GM19025 (cell line): ENCODE results near the gene OR2T29.
"Not testable (repeated sequence)": the region's sequence is repeated elsewhere in the genome, so short reads cannot be mapped to it uniquely, and the experiment has no call there.

Experiments used
- ATAC-seq: cut with Tn5 transposase; IDR thresholded peaks from one replicate; pipeline ENCODE4 v1.9.1; 2021; ENCODE audit warnings: mild to moderate bottlenecking, low read depth, moderate library complexity; ENCODE audit not compliant: unreplicated experiment

OR2T29 gene, protein sequence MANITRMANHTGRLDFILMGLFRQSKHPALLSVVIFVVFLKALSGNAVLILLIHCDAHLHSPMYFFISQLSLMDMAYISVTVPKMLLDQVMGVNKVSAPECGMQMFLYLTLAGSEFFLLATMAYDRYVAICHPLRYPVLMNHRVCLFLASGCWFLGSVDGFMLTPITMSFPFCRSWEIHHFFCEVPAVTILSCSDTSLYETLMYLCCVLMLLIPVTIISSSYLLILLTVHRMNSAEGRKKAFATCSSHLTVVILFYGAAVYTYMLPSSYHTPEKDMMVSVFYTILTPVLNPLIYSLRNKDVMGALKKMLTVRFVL

DNA sequence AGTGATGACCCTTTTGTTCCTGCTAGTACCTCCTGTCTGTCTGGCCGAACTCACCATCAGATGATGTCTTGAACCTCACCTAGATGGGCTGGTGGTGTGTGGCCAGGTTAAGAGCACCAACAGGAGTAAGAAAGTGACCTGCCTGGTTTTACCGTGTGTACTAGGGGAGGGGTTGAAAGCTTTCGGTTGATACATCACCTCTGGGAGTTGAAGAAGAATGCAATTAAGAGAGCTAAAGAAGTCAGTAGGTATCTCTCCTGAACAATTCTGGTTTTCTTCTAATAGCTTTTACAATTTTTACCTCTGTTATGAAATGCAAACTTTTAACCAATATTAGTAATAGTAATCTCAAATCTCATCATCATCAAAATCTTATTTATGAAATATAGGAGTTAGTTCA lies at the start of gene OR2T29:
OR2T29 (minus strand) TSS at position 101 of the 400 bp plus-strand sequence. CDS start 3,281 bp downstream, outside the sequence.
- ATAC-seq: not testable (repeated sequence)

- no peak for ATAC-seq
Measured at GRCh38 chr1:248611883-248612414, 49.4 kb upstream of the OR2T29 start.

DNA sequence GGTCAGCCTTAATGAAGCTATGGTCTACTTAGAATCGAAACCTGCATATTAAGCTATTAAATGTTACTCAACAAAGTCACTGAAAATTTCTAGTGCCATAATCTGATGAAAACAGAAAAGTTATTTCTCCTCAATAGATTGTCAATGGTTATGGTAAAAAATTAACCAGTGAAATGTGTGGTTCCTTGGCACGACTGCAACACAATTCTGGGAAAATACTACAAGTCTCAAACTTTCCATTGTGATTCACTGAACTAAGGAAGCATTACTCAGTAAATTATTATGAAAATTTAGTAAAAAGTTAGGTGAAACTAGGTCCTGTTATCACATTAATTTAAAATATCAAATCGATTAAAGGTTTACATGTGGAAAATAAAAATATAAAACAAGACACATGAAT lies 47.7 kb upstream of the OR2T29 start:
- no peak for ATAC-seq

GRCh38 chr1:248599396-248599795 lies 36.8 kb upstream of the OR2T29 start:
- ATAC-seq: no peak

GRCh38 chr1:248597589-248597988 lies 35.0 kb upstream of the OR2T29 start, which contains the start of gene OR2T10:
OR2T10 (minus strand) TSS chr1:248597700; CDS start chr1:248593768, 3,932 bp downstream.
- ATAC-seq: no peak

- no peak for ATAC-seq
Measured at GRCh38 chr1:248596615-248597014, 34.0 kb upstream of the OR2T29 start.

DNA sequence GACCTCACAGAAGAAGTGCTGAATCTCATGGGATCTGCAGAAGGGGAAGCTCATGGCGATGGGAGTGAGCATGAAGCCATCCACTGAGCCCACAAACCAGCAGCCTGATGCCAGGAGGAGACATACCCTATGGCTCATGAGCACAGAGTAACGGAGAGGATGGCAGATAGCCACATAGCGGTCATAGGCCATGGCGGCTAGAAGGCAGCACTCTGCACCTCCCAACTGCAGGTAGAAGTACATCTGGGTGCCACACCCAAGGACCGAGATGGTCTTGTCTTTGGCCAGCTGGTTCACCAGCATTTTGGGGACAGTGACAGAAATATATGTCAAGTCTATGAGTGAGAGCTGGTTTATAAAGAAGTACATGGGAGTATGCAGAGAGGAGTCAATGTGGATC lies 30.7 kb upstream of the OR2T29 start:
- ATAC-seq: no peak

- no peak for ATAC-seq
Measured at GRCh38 chr1:248592655-248593054, 30.1 kb upstream of the OR2T29 start.

DNA sequence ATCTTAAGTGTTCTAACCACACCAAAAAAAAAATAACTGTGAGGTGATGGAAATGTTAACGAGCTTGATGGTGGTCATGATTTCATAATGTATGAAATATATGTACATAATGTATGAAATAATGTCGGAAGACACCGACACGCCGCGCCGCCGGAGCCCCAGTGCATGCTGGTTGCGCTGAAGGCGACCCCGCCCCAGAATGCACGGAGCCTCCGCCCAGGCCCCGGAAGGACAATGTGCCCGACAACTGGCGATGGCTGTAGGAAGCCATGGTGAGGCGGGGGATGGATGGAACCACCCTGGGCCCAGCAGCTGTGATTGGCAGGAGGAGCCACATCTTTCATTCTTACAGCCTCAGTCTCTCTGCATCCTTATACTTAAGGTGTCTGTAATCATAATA lies 27.5 kb upstream of the OR2T29 start:
- no peak for ATAC-seq

DNA sequence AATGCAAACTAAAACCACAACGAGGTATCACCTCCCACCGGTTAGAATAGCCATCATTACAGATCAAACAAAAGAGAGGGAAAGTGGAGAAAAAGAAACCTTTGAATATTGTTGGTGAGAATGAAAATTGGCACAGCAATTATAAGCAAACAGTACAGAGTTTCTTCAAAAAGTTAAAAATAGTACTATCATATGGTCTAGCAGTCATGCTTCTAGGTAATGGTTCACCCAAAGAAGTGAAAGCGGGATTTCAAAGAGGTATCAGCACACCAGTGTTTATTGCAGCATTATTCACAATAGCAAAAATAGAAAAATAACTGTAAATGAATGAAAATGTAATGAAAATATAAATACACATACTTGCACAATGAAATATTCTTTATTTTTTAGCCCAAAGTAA lies 26.8 kb upstream of the OR2T29 start:
- ATAC-seq: no peak

DNA sequence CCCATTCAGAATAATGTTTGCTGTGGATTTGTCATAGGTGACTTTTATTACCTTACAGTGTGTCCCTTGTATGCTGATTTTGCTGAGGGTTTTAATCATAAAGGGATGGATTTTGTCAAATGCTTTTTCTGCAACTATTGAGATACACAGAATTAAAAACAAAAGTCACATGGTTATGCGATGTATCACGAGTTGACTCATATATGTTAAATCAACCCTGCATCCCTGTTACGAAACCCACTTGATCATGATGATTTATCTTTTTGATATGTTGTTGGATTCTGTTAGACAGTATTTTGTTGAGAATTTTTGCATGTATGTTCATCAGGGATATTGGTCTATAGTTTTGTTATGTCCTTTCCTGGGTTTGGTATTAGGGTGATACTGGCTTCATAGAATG lies 22.7 kb upstream of the OR2T29 start:
- no peak for ATAC-seq

DNA sequence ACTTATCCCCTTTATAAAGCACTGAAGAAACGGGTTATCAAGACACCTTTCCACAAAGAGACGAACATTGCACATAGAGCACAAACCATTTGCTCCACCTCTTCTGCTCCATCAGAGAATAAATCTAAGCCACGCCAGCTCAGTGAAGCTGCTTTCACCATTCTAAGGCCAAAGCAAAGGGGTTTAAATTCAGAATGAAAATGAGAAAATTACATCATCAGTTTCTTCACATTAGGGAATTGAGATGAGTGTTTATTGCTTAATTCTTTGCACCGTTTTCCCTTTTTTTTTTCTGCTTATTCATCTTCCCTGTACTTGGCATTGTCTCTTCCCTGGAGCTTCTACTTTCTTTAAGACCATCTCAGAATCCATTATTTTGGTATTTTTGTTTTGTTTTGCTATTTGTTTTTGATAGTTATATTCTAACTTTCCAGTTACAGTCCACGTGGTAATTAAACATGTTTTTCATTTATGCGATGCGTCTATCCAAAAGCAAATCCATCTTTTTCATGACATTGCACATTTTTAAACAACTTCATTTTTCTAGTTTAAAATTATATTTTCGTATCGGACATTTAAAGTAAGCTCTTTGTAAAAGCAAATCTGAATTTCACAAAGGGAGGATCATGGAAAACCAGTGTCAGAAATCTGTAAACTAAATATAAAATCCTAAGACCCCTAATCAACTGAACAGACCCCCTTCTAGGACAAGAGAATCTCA lies 13.8 kb upstream of the OR2T29 start:
- no peak for ATAC-seq

DNA sequence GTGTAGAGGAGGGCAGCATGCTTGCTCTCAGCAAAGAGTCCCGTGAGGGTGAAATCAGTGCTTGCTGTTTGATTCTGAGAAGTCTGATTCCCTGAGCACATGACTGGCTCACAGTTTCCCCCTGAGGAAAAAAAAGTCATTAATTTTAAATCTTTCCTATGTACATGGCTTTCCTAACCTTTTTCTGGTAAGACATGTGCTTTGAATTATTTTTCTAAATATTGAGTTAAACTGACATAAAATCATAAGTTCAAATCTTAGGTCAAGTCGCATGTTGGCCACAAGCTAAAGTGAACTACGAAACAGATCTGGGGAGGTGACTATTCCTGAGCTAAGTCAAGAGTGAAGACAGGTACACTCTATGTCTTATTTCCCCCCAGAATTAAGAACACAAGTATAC lies 12.1 kb upstream of the OR2T29 start, which contains the start of gene OR2T34:
OR2T34 (minus strand) TSS at position 101 of the 400 bp plus-strand sequence; CDS start at position 101, 0 bp downstream.
- not testable (repeated sequence) for ATAC-seq

DNA sequence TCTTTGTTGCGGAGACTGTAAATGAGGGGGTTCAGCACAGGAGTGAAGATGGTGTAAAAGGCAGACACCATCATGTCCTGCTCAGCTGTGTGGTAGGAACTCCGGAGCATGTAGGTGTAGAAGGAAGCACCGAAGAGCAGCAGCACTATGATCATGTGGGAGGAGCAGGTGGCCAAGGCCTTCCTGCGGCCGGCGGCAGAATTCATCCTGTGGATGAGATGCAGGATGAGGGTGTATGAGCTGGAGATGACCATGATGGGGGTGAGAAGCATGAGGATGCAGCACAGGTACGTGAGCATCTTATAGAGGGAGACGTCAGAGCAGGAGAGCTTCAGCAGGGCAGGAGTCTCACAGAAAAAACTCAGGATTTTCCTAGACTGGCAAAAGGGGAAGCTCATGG lies 11.3 kb upstream of the OR2T29 start:
- not testable (repeated sequence) for ATAC-seq

DNA sequence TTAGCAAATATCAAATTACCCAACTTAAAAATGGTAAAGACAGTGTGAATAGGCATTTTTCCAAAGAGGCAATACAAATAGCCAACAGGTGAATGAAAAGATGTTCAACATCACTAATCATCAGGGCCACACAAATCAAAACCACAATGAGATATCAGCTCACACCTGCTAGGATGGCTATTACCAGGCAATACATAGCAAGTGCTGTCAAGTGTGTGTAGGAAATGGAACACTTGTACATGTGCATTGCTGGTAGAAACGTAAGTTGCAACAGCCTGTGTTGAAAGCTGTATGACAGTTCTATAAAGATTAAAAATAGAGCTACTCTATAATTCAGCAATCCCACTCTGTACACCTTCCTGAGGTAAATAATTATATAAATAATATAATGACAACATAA lies 9.5 kb upstream of the OR2T29 start:
- ATAC-seq: not testable (repeated sequence)

DNA sequence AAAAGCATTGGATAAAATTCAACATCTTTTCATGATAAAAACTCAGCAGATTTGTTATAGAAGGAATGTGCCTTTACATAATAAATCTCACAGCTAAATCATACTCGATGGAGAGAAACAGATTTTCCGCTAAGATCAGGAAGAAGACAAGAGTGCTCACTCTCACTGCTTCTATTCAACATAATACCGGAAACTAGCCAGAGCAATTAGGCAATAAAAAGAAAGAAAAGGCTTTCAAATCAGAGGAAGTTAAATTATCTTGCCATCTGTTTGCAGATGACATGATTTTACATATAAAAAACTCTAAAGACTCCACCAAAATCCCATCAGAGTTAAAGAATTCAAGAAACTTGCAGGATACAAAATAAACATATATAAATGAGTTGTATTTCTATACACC lies 8.2 kb upstream of the OR2T29 start:
- not testable (repeated sequence) for ATAC-seq

DNA sequence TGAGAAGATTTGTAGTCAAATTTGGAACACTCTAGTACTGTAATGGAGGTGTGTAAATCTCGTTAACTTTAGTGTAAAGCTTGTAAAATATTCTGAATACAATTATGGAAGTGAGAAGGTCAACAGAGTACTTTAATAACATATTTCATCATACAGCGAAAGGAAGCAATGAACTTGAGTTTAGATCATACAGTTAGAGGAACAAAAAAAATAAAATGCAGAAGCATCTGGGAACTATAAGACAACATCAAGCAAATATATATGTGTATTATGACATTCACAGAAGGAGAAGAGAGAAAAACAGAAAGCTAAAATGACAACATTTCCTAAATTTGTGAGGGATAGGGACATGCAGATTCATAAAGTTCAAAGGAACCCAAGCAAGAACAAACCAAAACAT lies 6.5 kb upstream of the OR2T29 start:
- not testable (repeated sequence) for ATAC-seq

DNA sequence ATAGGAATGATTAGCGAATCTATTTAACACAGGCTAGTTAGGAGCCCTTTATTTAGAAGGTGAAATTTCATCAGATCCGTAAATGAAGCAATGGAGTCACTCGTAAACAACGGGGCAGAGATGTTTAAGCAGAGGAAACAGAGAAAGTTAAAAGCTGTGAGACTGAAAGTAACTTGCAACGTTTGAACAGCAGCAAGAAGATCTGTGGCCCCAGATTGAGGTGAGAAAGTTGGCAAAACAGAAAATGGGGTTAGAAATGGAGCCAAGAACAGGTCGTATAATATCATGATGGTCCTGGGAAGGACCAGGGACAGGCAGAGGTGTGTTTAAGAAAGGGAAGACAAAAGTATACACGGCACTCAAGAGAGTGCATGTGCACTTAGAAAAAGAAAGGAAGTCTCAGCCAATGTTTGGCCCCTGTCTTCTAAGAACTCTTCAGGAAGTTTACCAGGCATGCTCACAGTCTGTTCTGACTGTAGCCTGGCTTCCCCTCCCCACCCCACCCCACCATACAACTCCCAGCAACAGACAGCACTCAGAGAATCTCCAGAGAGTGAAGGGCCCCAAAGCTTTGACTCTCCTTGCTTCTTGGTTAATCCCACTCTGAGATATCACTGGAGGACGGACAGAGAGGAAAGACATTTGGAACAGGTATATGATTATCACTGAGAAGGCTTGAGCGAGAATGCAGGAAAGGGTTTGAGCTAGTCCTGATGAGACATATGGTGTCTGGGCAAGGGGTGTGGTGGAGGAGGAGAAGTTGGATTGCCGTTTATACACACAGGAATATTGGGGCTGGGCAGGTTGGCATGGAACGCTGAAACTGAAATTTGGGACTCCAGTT lies 3.2 kb upstream of the OR2T29 start:
- peak; percentile 62 for ATAC-seq

DNA sequence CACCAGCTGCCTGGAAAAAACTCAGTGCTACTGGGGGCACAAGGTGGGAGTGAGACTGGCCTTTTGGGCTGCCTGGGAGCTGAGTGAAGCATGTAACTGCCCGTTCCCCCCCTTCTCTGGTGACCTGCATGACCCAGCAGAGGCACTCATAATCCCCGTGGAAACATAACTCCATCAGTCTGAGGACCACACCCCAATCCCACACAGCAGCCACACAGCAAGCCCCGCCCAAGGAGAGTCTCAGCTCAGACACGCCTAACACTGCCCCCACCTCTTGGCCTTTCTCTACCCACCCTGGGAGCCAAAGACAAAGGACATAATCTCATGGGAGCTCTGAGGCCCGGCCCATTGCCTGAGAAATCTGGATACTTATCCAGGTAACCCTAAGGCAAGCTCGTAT lies 11.5 kb downstream of the OR2T29 start:
- ATAC-seq: not testable (repeated sequence)

GRCh38 chr1:248547383-248547782 lies 15.2 kb downstream of the OR2T29 start:
- ATAC-seq: not testable (repeated sequence)
